ENCODE results near the gene CA7.
"Not testable (repeated sequence)": the region's sequence is repeated elsewhere in the genome, so short reads cannot be mapped to it uniquely, and the experiment has no call there.

CA7 gene

GRCh38 chr16:66874079-66874775 is 30.0 kb downstream of the CA7 start:
- no peak for FAIRE-seq

- no peak for FAIRE-seq
These were observed 33.9 kb downstream of the CA7 start for GRCh38 chr16:66878067-66878466.

- no peak for FAIRE-seq
These were observed 36.2 kb downstream of the CA7 start, which contains the start of gene PDP2 for GRCh38 chr16:66880288-66881013. Gene PDP2, plus strand, starts transcription at chr16:66880515. Its CDS starts 3,770 bp downstream, at chr16:66884285.

- FAIRE-seq = no peak
These were observed 36.8 kb downstream of the CA7 start for GRCh38 chr16:66881014-66881417.

GRCh38 chr16:66881560-66881959 is 37.3 kb downstream of the CA7 start:
- FAIRE-seq = no peak

- no peak for FAIRE-seq
These were observed 37.8 kb downstream of the CA7 start for GRCh38 chr16:66881964-66882508.

GRCh38 chr16:66882702-66883101 is 38.5 kb downstream of the CA7 start:
- no peak for FAIRE-seq

GRCh38 chr16:66885491-66885890 is 41.3 kb downstream of the CA7 start:
- no peak for FAIRE-seq

GRCh38 chr16:66886321-66886720 is 42.1 kb downstream of the CA7 start:
- FAIRE-seq = no peak

GRCh38 chr16:66886914-66887313 is 42.7 kb downstream of the CA7 start:
- no peak for FAIRE-seq

- no peak for FAIRE-seq
These were observed 44.7 kb downstream of the CA7 start for GRCh38 chr16:66888647-66889615.

- FAIRE-seq = no peak
These were observed 45.4 kb downstream of the CA7 start for GRCh38 chr16:66889622-66890021.

GRCh38 chr16:66890799-66891198 is 46.6 kb downstream of the CA7 start:
- FAIRE-seq = no peak

- FAIRE-seq = no peak
These were observed 47.1 kb downstream of the CA7 start for GRCh38 chr16:66891360-66891759.

GRCh38 chr16:66891797-66892196 is 47.6 kb downstream of the CA7 start:
- no peak for FAIRE-seq

GRCh38 chr16:66894055-66894454 is 49.8 kb downstream of the CA7 start:
- FAIRE-seq = no peak

- FAIRE-seq = no peak
These were observed 50.9 kb downstream of the CA7 start for GRCh38 chr16:66894948-66895688.

- no peak for FAIRE-seq
These were observed 51.4 kb downstream of the CA7 start for GRCh38 chr16:66895689-66895979.

GRCh38 chr16:66895999-66896398 is 51.8 kb downstream of the CA7 start:
- FAIRE-seq = no peak

GRCh38 chr16:66896682-66897081 is 52.5 kb downstream of the CA7 start:
- not testable (repeated sequence) for FAIRE-seq

GRCh38 chr16:66898207-66898606 is 54.0 kb downstream of the CA7 start:
- no peak for FAIRE-seq

GRCh38 chr16:66898933-66899309 is 54.7 kb downstream of the CA7 start:
- no peak for FAIRE-seq

All from colon (tissue), 2 donors.